Gastroesophageal sphincter (tissue), 3 donors: ENCODE data around the gene PHLDB2.

Source experiments
- EP300 ChIP-seq: sonication (generic); formaldehyde crosslinking; IDR thresholded peaks from one replicate; pipeline ENCODE4 v1.6.1; 2017; ENCODE audit warnings: antibody characterized with exemption, mild to moderate bottlenecking
- TF ChIP-seq, protein P1 (sequence below), 4 experiments: fragments of 200-600 bp in 2 of 4; fragments of 450-650 bp in 2 of 4; sonication (generic) in 1 of 4; IDR thresholded peaks; one replicate each; pipeline ENCODE4 v1.5.1; 2017 to 2019; ENCODE audit warnings: antibody characterized with exemption in 4 of 4, mild to moderate bottlenecking in 2 of 4, moderate library complexity in 2 of 4

DNA sequence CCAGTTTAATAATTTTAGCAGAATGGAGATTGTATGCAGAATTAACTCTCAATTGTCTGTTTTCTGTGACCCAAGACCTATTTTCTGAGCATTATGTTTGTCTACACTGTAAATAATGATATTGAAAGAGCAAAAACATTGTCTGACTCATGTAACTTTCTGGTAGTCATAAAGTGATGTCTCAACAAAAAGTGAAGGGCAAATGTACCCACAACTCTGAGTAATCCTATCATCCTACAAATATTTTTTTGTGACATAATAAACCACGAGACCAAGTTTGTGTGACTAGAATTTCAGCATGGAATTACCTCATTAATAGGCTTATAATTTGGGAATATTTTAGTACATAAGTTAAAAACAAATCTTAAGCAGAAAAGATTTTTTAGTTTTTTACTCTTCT is 104.4 kb downstream of the PHLDB2 start:
- TF ChIP-seq, protein P1, sequence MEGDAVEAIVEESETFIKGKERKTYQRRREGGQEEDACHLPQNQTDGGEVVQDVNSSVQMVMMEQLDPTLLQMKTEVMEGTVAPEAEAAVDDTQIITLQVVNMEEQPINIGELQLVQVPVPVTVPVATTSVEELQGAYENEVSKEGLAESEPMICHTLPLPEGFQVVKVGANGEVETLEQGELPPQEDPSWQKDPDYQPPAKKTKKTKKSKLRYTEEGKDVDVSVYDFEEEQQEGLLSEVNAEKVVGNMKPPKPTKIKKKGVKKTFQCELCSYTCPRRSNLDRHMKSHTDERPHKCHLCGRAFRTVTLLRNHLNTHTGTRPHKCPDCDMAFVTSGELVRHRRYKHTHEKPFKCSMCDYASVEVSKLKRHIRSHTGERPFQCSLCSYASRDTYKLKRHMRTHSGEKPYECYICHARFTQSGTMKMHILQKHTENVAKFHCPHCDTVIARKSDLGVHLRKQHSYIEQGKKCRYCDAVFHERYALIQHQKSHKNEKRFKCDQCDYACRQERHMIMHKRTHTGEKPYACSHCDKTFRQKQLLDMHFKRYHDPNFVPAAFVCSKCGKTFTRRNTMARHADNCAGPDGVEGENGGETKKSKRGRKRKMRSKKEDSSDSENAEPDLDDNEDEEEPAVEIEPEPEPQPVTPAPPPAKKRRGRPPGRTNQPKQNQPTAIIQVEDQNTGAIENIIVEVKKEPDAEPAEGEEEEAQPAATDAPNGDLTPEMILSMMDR (IDR thresholded peaks at IDR 0.05): no peak
- no peak for TF ChIP-seq EP300
